ENCODE results near the gene TGFB1I1.

Gene TGFB1I1

GRCh38 chr16:31517800-31518402 is 45.9 kb downstream of the TGFB1I1 start:
- Histone ChIP-seq H3F3A (ENCODE audit: control insufficient read depth, insufficient read depth) (no peaks in the 10 kb centered on the region), H3K4me2 (ENCODE audit: low read length) (no peak overlapping the region), H3K36me3 (ENCODE audit: control insufficient read depth, low read length) (no peaks in the 10 kb centered on the region), H3K9me3 (ENCODE audit: control insufficient read depth, insufficient read depth, low read length) (peaks cover under 1% of the 10 kb centered on the region; the same call in 1 of the 2 replicates), H3K4me1 (ENCODE audit: control insufficient read depth, low read length) (no peaks in the 10 kb centered on the region), H3K9me2 (replicated peaks; ENCODE audit: control insufficient read depth, low read length) (no peaks in the 10 kb centered on the region), H3K27me3 (ENCODE audit: control insufficient read depth, low read length) (no peaks in the 10 kb centered on the region), H3K27ac (ENCODE audit: low read depth, low read length) (no peak overlapping the region), H4K20me1 (ENCODE audit: control insufficient read depth, insufficient read depth, low read depth, low read length) (no peaks in the 10 kb centered on the region), H3K4me3 (ENCODE audit: low read length) (no peak overlapping the region), H3K79me2 (ENCODE audit: control insufficient read depth, low read length) (no peaks in the 10 kb centered on the region)
- TF ChIP-seq EZH2phosphoT487 (IDR thresholded peaks at IDR 0.05; ENCODE audit: borderline replicate concordance, low read length) (no peak), CTCF (IDR thresholded peaks at IDR 0.05; ENCODE audit: low read depth, low read length, poor library complexity, severe bottlenecking) (no peak)

GRCh38 chr16:31519759-31520431 is 47.9 kb downstream of the TGFB1I1 start:
- Histone ChIP-seq H3K4me3 (ENCODE audit: low read length) (no peak overlapping the region), H3K27me3 (ENCODE audit: control insufficient read depth, low read length) (no peaks in the 10 kb centered on the region), H3K9me2 (replicated peaks; ENCODE audit: control insufficient read depth, low read length) (no peaks in the 10 kb centered on the region), H3K79me2 (ENCODE audit: control insufficient read depth, low read length) (no peaks in the 10 kb centered on the region), H3K9me3 (ENCODE audit: control insufficient read depth, insufficient read depth, low read length) (no peaks in the 10 kb centered on the region), H3K36me3 (ENCODE audit: control insufficient read depth, low read length) (no peaks in the 10 kb centered on the region), H4K20me1 (ENCODE audit: control insufficient read depth, insufficient read depth, low read depth, low read length) (no peaks in the 10 kb centered on the region), H3K4me2 (ENCODE audit: low read length) (no peak overlapping the region), H3K27ac (ENCODE audit: low read depth, low read length) (no peak overlapping the region), H3F3A (ENCODE audit: control insufficient read depth, insufficient read depth) (no peaks in the 10 kb centered on the region), H3K4me1 (ENCODE audit: control insufficient read depth, low read length) (no peaks in the 10 kb centered on the region)
- no peak for TF ChIP-seq EZH2phosphoT487 (IDR thresholded peaks at IDR 0.05; ENCODE audit: borderline replicate concordance, low read length)
- TF ChIP-seq CTCF (IDR thresholded peaks at IDR 0.05; ENCODE audit: low read depth, low read length, poor library complexity, severe bottlenecking), result no peak

GRCh38 chr16:31521368-31521767 is 49.4 kb downstream of the TGFB1I1 start:
- Histone ChIP-seq H4K20me1 (ENCODE audit: control insufficient read depth, insufficient read depth, low read depth, low read length) (no peaks in the 10 kb centered on the region), H3K9me3 (ENCODE audit: control insufficient read depth, insufficient read depth, low read length) (no peaks in the 10 kb centered on the region), H3K27ac (ENCODE audit: low read depth, low read length) (no peak overlapping the region), H3K27me3 (ENCODE audit: control insufficient read depth, low read length) (no peaks in the 10 kb centered on the region), H3K4me3 (ENCODE audit: low read length) (no peak overlapping the region), H3K36me3 (ENCODE audit: control insufficient read depth, low read length) (no peaks in the 10 kb centered on the region), H3K9me2 (replicated peaks; ENCODE audit: control insufficient read depth, low read length) (no peaks in the 10 kb centered on the region), H3F3A (ENCODE audit: control insufficient read depth, insufficient read depth) (no peaks in the 10 kb centered on the region), H3K79me2 (ENCODE audit: control insufficient read depth, low read length) (no peaks in the 10 kb centered on the region), H3K4me2 (ENCODE audit: low read length) (no peak overlapping the region), H3K4me1 (ENCODE audit: control insufficient read depth, low read length) (no peaks in the 10 kb centered on the region)
- TF ChIP-seq CTCF (IDR thresholded peaks at IDR 0.05; ENCODE audit: low read depth, low read length, poor library complexity, severe bottlenecking), result no peak
- TF ChIP-seq EZH2phosphoT487 (IDR thresholded peaks at IDR 0.05; ENCODE audit: borderline replicate concordance, low read length), result no peak
